HCT116 (cell line): ENCODE data around the gene TNFRSF18. TPM values are rescaled to one million over a fixed set of nuclear protein-coding genes. Genes with fewer than 3 reads are reported as not detected.
A peak's percentile ranks its signal among the peaks of the same experiment; 100 is the strongest.

Experiments
- ATAC-seq: fragments of 200-7000 bp; cut with Tn5 transposase; 2 replicates; pipeline ENCODE4 v1.9.1; 2020; ENCODE audit warnings: mild to moderate bottlenecking, moderate library complexity
- BruUV-seq: library from RNA; stranded (reverse); fragments of 400-500 nt; replicated peaks from 2 replicates; lab custom pipeline; 2021; lab: Mats Ljungman, UMichigan
- CTCF ChIA-PET: fragments of 300-600 bp; sonication (Branson Sonifier 250); formaldehyde crosslinking; loops from one replicate; lab custom pipeline; 2021; ENCODE audit warnings: antibody characterized with exemption; lab: Charles Lee
- POLR2A ChIA-PET: fragments of 300-600, 350-600 bp; sonication (Branson Sonifier 250); formaldehyde crosslinking; loops from one replicate; lab custom pipeline; 2021; ENCODE audit warnings: antibody characterized with exemption; lab: Charles Lee
- RAD21 ChIA-PET, 2 experiments: fragments of 300-600 bp; sonication (Branson Sonifier 250); formaldehyde crosslinking; loops; one replicate each; lab custom pipeline; 2023; ENCODE audit warnings: low total read pairs in 2 of 2; ENCODE audit not compliant: uncharacterized antibody in 2 of 2, unreplicated experiment in 2 of 2, low non-redundant PET in 1 of 2; lab: Charles Lee
- DNase-seq: peaks from one replicate; pipeline ENCODE4 v3.0.0-alpha.2; 2010; ENCODE audit warnings: low read depth, low spot score
- H2AFZ ChIP-seq: fragments of 200-600 bp; shearing (Covaris generic), sonication (generic); 2 replicates; pipeline ENCODE4 v1.6.1; 2017; ENCODE audit warnings: low read depth, mixed run types, mixed read lengths, antibody characterized with exemption, low read length; ENCODE audit not compliant: poor library complexity, severe bottlenecking
- H3K27ac ChIP-seq: 2 replicates; pipeline ENCODE4 v1.5.1; 2012; ENCODE audit warnings: low read depth, low read length
- H3K27me3 ChIP-seq: fragments of 200-600 bp; sonication (generic); 2 replicates; pipeline ENCODE4 v1.6.1; 2016; ENCODE audit warnings: mixed run types, low read length, mixed read lengths; ENCODE audit not compliant: insufficient read depth
- H3K36me3 ChIP-seq, 2 experiments: fragments of 200-500 bp in 1 of 2; fragments of 200-600 bp in 1 of 2; sonication (Bioruptor generic) in 1 of 2; sonication (generic) in 1 of 2; 2 replicates each; pipeline versions ENCODE4 v1.5.1 to v1.6.1; 2014 to 2016; ENCODE audit warnings: low read length in 2 of 2, inconsistent platforms in 1 of 2, mixed read lengths in 1 of 2, mixed run types in 1 of 2; ENCODE audit not compliant: insufficient read depth in 2 of 2, control insufficient read depth in 1 of 2
- H3K4me1 ChIP-seq, 2 experiments: fragments of 200-600 bp in 1 of 2; sonication (generic) in 1 of 2; 2 replicates each; pipeline versions ENCODE4 v1.5.1 to v1.6.1; 2012 to 2017; ENCODE audit warnings: low read length in 2 of 2, inconsistent platforms in 1 of 2, mild to moderate bottlenecking in 1 of 2, mixed read lengths in 1 of 2, mixed run types in 1 of 2, moderate library complexity in 1 of 2; ENCODE audit not compliant: insufficient read depth in 2 of 2, control insufficient read depth in 1 of 2
- H3K4me2 ChIP-seq: fragments of 200-600 bp; sonication (generic); 2 replicates; pipeline ENCODE4 v1.6.1; 2017; ENCODE audit warnings: mixed run types, low read length, mixed read lengths
- H3K4me3 ChIP-seq, 2 experiments: fragments of 200-600 bp in 1 of 2; sonication (generic) in 1 of 2; replicated peaks in 1 of 2; 2 replicates each; pipeline ENCODE4 v1.5.1; 2011 to 2016; ENCODE audit warnings: low read length in 2 of 2, control low read depth in 1 of 2, low read depth in 1 of 2, mild to moderate bottlenecking in 1 of 2, mixed read lengths in 1 of 2, mixed run types in 1 of 2
- H3K79me2 ChIP-seq: fragments of 200-600 bp; sonication (generic); 2 replicates; pipeline ENCODE4 v1.6.1; 2017; ENCODE audit warnings: mild to moderate bottlenecking, mixed run types, low read length, moderate library complexity, mixed read lengths; ENCODE audit not compliant: insufficient read depth
- H3K9ac ChIP-seq: fragments of 200-600 bp; sonication (generic); 2 replicates; pipeline ENCODE4 v1.6.1; 2016; ENCODE audit warnings: low read length, mixed read lengths
- H3K9me2 ChIP-seq: fragments of 200-600 bp; sonication (generic), shearing (Covaris generic); 2 replicates; pipeline ENCODE4 v1.6.1; 2017; ENCODE audit warnings: mixed run types, mild to moderate bottlenecking, moderate library complexity; ENCODE audit not compliant: insufficient read depth
- H3K9me3 ChIP-seq, 2 experiments: fragments of 200-500 bp in 1 of 2; fragments of 200-600 bp in 1 of 2; sonication (Bioruptor generic) in 1 of 2; sonication (generic) in 1 of 2; 2 replicates each; pipeline ENCODE4 v1.6.1; 2014 to 2017; ENCODE audit warnings: low read length in 2 of 2, mixed read lengths in 2 of 2, inconsistent platforms in 1 of 2, low read depth in 1 of 2, mild to moderate bottlenecking in 1 of 2, mixed run types in 1 of 2, moderate library complexity in 1 of 2; ENCODE audit not compliant: control insufficient read depth in 1 of 2, insufficient read depth in 1 of 2
- H4K20me1 ChIP-seq: fragments of 200-600 bp; sonication (generic), shearing (Covaris generic); 2 replicates; pipeline ENCODE4 v1.6.1; 2017; ENCODE audit warnings: mixed run types, mild to moderate bottlenecking, moderate library complexity; ENCODE audit not compliant: insufficient read depth
- CEBPB ChIP-seq: IDR thresholded peaks from 2 replicates; pipeline ENCODE4 v1.6.1; 2012; ENCODE audit warnings: low read depth
- ELF1 ChIP-seq: IDR thresholded peaks from 2 replicates; pipeline ENCODE4 v1.6.1; 2012; ENCODE audit warnings: low read depth, borderline replicate concordance
- FOSL1 ChIP-seq: IDR thresholded peaks from 2 replicates; pipeline ENCODE4 v1.6.1; 2012; ENCODE audit warnings: low read depth
- JUND ChIP-seq: IDR thresholded peaks from 2 replicates; pipeline ENCODE4 v1.6.1; 2012
- POLR2AphosphoS5 ChIP-seq: IDR thresholded peaks from 2 replicates; pipeline ENCODE4 v1.6.1; 2011; ENCODE audit warnings: mild to moderate bottlenecking, low read depth, low read length, moderate library complexity
- RAD21 ChIP-seq: IDR thresholded peaks from 2 replicates; pipeline ENCODE4 v1.6.1; 2012; ENCODE audit warnings: low read depth, mild to moderate bottlenecking
- SIN3A ChIP-seq: IDR thresholded peaks from 2 replicates; pipeline ENCODE4 v1.6.1; 2012; ENCODE audit warnings: low read depth
- TCF7L2 ChIP-seq: IDR thresholded peaks from 2 replicates; pipeline ENCODE4 v1.7.0; 2011; ENCODE audit warnings: borderline replicate concordance, inconsistent platforms; ENCODE audit not compliant: insufficient read depth, insufficient read length; ENCODE audit errors: extremely low read depth
- YY1 ChIP-seq: IDR thresholded peaks from 2 replicates; pipeline ENCODE4 v1.6.1; 2011; ENCODE audit warnings: low read length, low read depth, moderate library complexity, mild to moderate bottlenecking; ENCODE audit not compliant: insufficient replicate concordance; ENCODE audit errors: extremely low read depth
- ZNF274 ChIP-seq: fragments of 200-500 bp; sonication (Bioruptor generic); IDR thresholded peaks from 2 replicates; pipeline ENCODE4 v1.6.1; 2014; ENCODE audit warnings: mild to moderate bottlenecking, low read depth, low read length, inconsistent platforms
- intact Hi-C: fragments of 100-400 bp; cut with micrococcal nuclease; formaldehyde crosslinking; loops from 2 replicates; pipeline ENCODE4 v1.10.0; 2022
- total RNA-seq: library from RNA; stranded (reverse); gene quantifications from one replicate; pipeline ENCODE4 v1.2.1, GENCODE V29; 2021; ENCODE audit not compliant: unreplicated experiment
- TF ChIP-seq, protein P1 (sequence below): IDR thresholded peaks from 2 replicates; pipeline ENCODE4 v1.6.1; 2012; ENCODE audit warnings: low read depth
- TF ChIP-seq, protein P2 (sequence below), 3 experiments: fragments of 200-600 bp in 1 of 3; sonication (generic) in 1 of 3; IDR thresholded peaks in 2 of 3; conservative IDR thresholded peaks in 1 of 3; 2 replicates each; pipeline ENCODE4 v1.5.1; 2012 to 2017; ENCODE audit warnings: low read depth in 2 of 3, low read length in 2 of 3, antibody characterized with exemption in 1 of 3, borderline replicate concordance in 1 of 3, control low read depth in 1 of 3, mild to moderate bottlenecking in 1 of 3, mixed read lengths in 1 of 3, mixed run types in 1 of 3, moderate library complexity in 1 of 3; ENCODE audit not compliant: insufficient read depth in 1 of 3
- TF ChIP-seq, protein P3 (sequence below): IDR thresholded peaks from 2 replicates; pipeline ENCODE4 v1.6.1; 2012

Gene TNFRSF18
- total RNA-seq, 1 experiment from 2014 or later, result 56.2 TPM

DNA sequence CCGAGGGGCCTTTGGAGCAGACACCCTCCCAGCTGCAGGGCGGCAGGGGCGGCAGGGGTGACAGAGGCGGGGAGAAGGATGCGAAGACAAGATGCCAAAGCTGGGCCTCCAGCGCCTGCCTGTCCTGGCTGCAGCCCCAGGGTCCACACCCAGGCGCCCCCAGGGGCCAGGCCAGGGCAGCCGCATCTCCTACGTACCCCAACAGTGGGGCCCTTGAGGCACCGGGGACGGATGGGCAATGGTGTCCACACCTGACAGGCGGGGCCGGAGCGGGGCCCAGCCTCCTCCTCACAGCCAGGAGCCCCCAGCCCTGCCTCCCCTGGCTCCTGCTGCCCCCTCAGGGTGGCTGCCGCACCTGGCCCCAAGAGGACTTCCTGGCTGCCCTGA is 32.8 kb upstream of the TNFRSF18 start (continued):
- no peak for TF ChIP-seq ZNF274
- TF ChIP-seq, protein P1, sequence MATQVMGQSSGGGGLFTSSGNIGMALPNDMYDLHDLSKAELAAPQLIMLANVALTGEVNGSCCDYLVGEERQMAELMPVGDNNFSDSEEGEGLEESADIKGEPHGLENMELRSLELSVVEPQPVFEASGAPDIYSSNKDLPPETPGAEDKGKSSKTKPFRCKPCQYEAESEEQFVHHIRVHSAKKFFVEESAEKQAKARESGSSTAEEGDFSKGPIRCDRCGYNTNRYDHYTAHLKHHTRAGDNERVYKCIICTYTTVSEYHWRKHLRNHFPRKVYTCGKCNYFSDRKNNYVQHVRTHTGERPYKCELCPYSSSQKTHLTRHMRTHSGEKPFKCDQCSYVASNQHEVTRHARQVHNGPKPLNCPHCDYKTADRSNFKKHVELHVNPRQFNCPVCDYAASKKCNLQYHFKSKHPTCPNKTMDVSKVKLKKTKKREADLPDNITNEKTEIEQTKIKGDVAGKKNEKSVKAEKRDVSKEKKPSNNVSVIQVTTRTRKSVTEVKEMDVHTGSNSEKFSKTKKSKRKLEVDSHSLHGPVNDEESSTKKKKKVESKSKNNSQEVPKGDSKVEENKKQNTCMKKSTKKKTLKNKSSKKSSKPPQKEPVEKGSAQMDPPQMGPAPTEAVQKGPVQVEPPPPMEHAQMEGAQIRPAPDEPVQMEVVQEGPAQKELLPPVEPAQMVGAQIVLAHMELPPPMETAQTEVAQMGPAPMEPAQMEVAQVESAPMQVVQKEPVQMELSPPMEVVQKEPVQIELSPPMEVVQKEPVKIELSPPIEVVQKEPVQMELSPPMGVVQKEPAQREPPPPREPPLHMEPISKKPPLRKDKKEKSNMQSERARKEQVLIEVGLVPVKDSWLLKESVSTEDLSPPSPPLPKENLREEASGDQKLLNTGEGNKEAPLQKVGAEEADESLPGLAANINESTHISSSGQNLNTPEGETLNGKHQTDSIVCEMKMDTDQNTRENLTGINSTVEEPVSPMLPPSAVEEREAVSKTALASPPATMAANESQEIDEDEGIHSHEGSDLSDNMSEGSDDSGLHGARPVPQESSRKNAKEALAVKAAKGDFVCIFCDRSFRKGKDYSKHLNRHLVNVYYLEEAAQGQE, result no peak
- TF ChIP-seq TCF7L2, result no peak
- TF ChIP-seq, all 23 proteins: peak for 0

DNA sequence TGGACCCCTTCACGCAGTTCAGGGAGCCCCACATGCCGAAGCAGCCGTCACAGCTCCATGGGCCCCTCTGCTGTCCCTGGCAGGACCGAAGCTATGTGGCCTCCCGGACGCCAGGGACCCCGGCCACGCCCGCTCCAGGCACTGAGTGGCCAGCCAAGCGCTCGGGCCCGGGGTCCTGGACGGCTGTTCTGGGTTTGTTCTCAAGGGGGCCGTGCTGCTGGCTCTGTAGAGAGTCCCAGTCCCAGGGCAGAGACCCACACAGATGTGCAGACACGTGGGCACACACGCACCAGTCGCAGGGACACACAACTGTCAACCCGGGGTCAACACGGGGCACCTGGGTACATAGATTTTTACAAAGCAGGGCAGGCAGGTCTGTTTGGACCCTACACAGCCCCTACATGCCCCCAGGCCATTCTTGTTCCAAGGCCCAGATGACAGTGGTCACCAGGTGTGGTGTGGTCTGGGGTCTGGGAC is 32.3 kb upstream of the TNFRSF18 start:
- RAD21 ChIA-PET, result interaction anchor here in 1 of 2 experiments (0.8 kb wide), 1 partner anchor 62 kb away, joined by 3 read pairs; no protein-coding TSS in a partner anchor
- H3K27me3 ChIP-seq, result no peaks in the 10 kb centered on the region
- H3K9me2 ChIP-seq, result no peaks in the 10 kb centered on the region
- no peak overlapping the region for H2AFZ ChIP-seq
- POLR2A ChIA-PET, result no interaction called here
- ATAC-seq (no peak), DNase-seq (no peak)
- no peaks in the 10 kb centered on the region for H3K36me3 ChIP-seq
- peak overlapping the region; percentile 8; the same call in 1 of the 2 replicates for H3K27ac ChIP-seq
- peaks cover 9 to 22% of the 10 kb centered on the region in 2 experiments; a peak in 3 of 4 replicates for H3K4me1 ChIP-seq
- H3K4me2 ChIP-seq, result peak overlapping the region; percentile 46; the same call in 1 of the 2 replicates
- CTCF ChIA-PET, result no interaction called here
- peaks cover 10% of the 10 kb centered on the region; the same call in 1 of the 2 replicates for H3K79me2 ChIP-seq
- no peaks in the 10 kb centered on the region for H3K9me3 ChIP-seq
- H4K20me1 ChIP-seq, result no peaks in the 10 kb centered on the region
- H3K9ac ChIP-seq, result no peak overlapping the region
- H3K4me3 ChIP-seq, result no peak overlapping the region
- intact Hi-C loops, result no loop called here
- TF ChIP-seq ZNF274, result no peak
- TF ChIP-seq TCF7L2, result no peak
- no peak for TF ChIP-seq FOSL1
- no peak for TF ChIP-seq SIN3A
- TF ChIP-seq, protein P2, sequence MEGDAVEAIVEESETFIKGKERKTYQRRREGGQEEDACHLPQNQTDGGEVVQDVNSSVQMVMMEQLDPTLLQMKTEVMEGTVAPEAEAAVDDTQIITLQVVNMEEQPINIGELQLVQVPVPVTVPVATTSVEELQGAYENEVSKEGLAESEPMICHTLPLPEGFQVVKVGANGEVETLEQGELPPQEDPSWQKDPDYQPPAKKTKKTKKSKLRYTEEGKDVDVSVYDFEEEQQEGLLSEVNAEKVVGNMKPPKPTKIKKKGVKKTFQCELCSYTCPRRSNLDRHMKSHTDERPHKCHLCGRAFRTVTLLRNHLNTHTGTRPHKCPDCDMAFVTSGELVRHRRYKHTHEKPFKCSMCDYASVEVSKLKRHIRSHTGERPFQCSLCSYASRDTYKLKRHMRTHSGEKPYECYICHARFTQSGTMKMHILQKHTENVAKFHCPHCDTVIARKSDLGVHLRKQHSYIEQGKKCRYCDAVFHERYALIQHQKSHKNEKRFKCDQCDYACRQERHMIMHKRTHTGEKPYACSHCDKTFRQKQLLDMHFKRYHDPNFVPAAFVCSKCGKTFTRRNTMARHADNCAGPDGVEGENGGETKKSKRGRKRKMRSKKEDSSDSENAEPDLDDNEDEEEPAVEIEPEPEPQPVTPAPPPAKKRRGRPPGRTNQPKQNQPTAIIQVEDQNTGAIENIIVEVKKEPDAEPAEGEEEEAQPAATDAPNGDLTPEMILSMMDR (IDR thresholded peaks at IDR 0.05 in 2 of 3, conservative IDR thresholded peaks at IDR 0.05 in 1 of 3; ENCODE audit: borderline replicate concordance in 1 of 3, insufficient read depth in 1 of 3, low read depth in 2 of 3, low read length in 2 of 3), result no peak
- TF ChIP-seq POLR2AphosphoS5, result no peak
- no peak for TF ChIP-seq YY1
- TF ChIP-seq, protein P3, sequence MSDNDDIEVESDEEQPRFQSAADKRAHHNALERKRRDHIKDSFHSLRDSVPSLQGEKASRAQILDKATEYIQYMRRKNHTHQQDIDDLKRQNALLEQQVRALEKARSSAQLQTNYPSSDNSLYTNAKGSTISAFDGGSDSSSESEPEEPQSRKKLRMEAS, result no peak
- TF ChIP-seq JUND, result no peak
- TF ChIP-seq CEBPB, result no peak
- TF ChIP-seq RAD21, result no peak
- no peak for TF ChIP-seq ELF1
- no TSS peak for BruUV-seq
